ENCODE data around the gene IL17B. TPM values are rescaled to one million over a fixed set of nuclear protein-coding genes. Genes with fewer than 3 reads are reported as not detected.

IL17B gene
- polyA plus RNA-seq, 1 experiment: 0.24 TPM

GRCh38 chr5:149424371-149425315 lies 45.6 kb upstream of the IL17B start:
- POLR2A ChIA-PET: interaction anchor here (0.9 to 5.6 kb wide), 6 partner anchors 8 to 80 kb away, joined by 3 to 95 read pairs (median 12); partner anchors contain the start of gene GRPEL2
- no peak for TF ChIP-seq CTCF (IDR thresholded peaks at IDR 0.05; ENCODE audit: low read depth, low read length)
- peak overlapping the region; percentile 45 for H3K4me3 ChIP-seq (ENCODE audit: low read depth, low read length)
- no peak for DNase-seq (ENCODE audit: low read depth, low spot score)
- no peaks in the 10 kb centered on the region for H3K27me3 ChIP-seq (ENCODE audit: control insufficient read depth, insufficient read depth, low read length)
- no peaks in the 10 kb centered on the region; the same call in 1 of the 2 replicates for H3K9me3 ChIP-seq (ENCODE audit: control insufficient read depth, insufficient read depth, low read length)
- peak overlapping the region; percentile 95 for H3K27ac ChIP-seq (ENCODE audit: low read depth, low read length)
- CTCF ChIA-PET: interaction anchor here (0.6 to 3.1 kb wide), 5 partner anchors 10 to 58 kb away, joined by 3 to 15 read pairs (median 4); no protein-coding TSS in a partner anchor

GRCh38 chr5:149423794-149424268 lies 44.7 kb upstream of the IL17B start:
- H3K27ac ChIP-seq (ENCODE audit: low read depth, low read length): peak overlapping the region; percentile 95
- no peaks in the 10 kb centered on the region; the same call in 1 of the 2 replicates for H3K9me3 ChIP-seq (ENCODE audit: control insufficient read depth, insufficient read depth, low read length)
- H3K27me3 ChIP-seq (ENCODE audit: control insufficient read depth, insufficient read depth, low read length): no peaks in the 10 kb centered on the region
- H3K4me3 ChIP-seq (ENCODE audit: low read depth, low read length): peak overlapping the region; percentile 44
- no peak for TF ChIP-seq CTCF (IDR thresholded peaks at IDR 0.05; ENCODE audit: low read depth, low read length)
- ChIA-PET CTCF (interaction anchor here (0.6 to 3.1 kb wide), 5 partner anchors 10 to 142 kb away, joined by 3 to 15 read pairs (median 4); no protein-coding TSS in a partner anchor), POLR2A (interaction anchor here (0.6 to 5.6 kb wide), 9 partner anchors 9 to 1230 kb away, joined by 3 to 95 read pairs (median 4); partner anchors contain the start of gene GRPEL2)
- DNase-seq (ENCODE audit: low read depth, low spot score): peak; percentile 63

- Histone ChIP-seq H3K27me3 (ENCODE audit: control insufficient read depth, insufficient read depth, low read length) (no peaks in the 10 kb centered on the region), H3K9me3 (ENCODE audit: control insufficient read depth, insufficient read depth, low read length) (no peaks in the 10 kb centered on the region), H3K4me3 (ENCODE audit: low read depth, low read length) (peak overlapping the region; percentile 44), H3K27ac (ENCODE audit: low read depth, low read length) (peak overlapping the region; percentile 95)
- no peak for TF ChIP-seq CTCF (IDR thresholded peaks at IDR 0.05; ENCODE audit: low read depth, low read length)
- CTCF ChIA-PET: interaction anchor here (0.5 to 3.1 kb wide), 7 partner anchors 11 to 142 kb away, joined by 3 to 15 read pairs (median 4); no protein-coding TSS in a partner anchor
- POLR2A ChIA-PET: interaction anchor here (0.6 to 5.6 kb wide), 13 partner anchors 10 to 1231 kb away, joined by 3 to 95 read pairs (median 5); partner anchors contain the start of genes GRPEL2 and PCYOX1L
- no peak for DNase-seq (ENCODE audit: low read depth, low spot score)
Observed at GRCh38 chr5:149423049-149423793, 44.1 kb upstream of the IL17B start.

- CTCF ChIA-PET: interaction anchor here (0.5 to 2.7 kb wide), 5 partner anchors 12 to 40 kb away, joined by 3 to 11 read pairs (median 4); no protein-coding TSS in a partner anchor
- POLR2A ChIA-PET: interaction anchor here (0.7 to 5.6 kb wide), 12 partner anchors 9 to 65 kb away, joined by 3 to 95 read pairs (median 4); partner anchors contain the start of gene PCYOX1L
- peak; percentile 95 for DNase-seq (ENCODE audit: low read depth, low spot score)
Observed at GRCh38 chr5:149422366-149423048, 43.4 kb upstream of the IL17B start.

More at GRCh38 chr5:149422366-149423048, 43.4 kb upstream of the IL17B start:
- Histone ChIP-seq H3K9me3 (ENCODE audit: control insufficient read depth, insufficient read depth, low read length) (no peaks in the 10 kb centered on the region), H3K4me3 (ENCODE audit: low read depth, low read length) (peak overlapping the region; percentile 11), H3K27ac (ENCODE audit: low read depth, low read length) (peak overlapping the region; percentile 95), H3K27me3 (ENCODE audit: control insufficient read depth, insufficient read depth, low read length) (no peaks in the 10 kb centered on the region)
- TF ChIP-seq CTCF (IDR thresholded peaks at IDR 0.05; ENCODE audit: low read depth, low read length): no peak
